HG02852 (cell line): ENCODE data around the gene UBE2F.
"Not testable (repeated sequence)": the region's sequence is repeated elsewhere in the genome, so short reads cannot be mapped to it uniquely, and the experiment has no call there.

Experiments used
- ATAC-seq: cut with Tn5 transposase; IDR thresholded peaks from one replicate; pipeline ENCODE4 v1.9.1; 2021; ENCODE audit warnings: mild to moderate bottlenecking, moderate library complexity; ENCODE audit not compliant: unreplicated experiment

UBE2F gene

DNA sequence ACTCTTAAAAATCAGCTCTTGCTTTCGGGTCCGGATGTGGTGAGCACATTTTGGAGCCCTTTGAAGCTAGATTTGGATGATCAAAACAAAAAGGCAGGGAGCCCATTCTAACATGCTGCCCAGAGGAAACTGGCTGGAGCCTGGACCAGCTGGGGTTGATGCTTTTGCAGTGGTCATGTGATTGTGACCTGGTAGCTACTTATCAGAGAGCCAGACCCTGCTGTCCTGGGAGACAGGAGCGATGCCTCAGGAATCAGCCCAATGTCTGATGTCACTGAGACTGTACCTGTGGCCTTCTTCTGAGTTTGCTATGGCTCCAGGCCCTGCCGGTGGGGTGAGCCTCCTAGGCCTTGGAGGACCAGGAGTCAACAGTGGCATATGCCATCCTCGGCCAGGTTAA lies 75.3 kb downstream of the UBE2F start:
- no peak for ATAC-seq

DNA sequence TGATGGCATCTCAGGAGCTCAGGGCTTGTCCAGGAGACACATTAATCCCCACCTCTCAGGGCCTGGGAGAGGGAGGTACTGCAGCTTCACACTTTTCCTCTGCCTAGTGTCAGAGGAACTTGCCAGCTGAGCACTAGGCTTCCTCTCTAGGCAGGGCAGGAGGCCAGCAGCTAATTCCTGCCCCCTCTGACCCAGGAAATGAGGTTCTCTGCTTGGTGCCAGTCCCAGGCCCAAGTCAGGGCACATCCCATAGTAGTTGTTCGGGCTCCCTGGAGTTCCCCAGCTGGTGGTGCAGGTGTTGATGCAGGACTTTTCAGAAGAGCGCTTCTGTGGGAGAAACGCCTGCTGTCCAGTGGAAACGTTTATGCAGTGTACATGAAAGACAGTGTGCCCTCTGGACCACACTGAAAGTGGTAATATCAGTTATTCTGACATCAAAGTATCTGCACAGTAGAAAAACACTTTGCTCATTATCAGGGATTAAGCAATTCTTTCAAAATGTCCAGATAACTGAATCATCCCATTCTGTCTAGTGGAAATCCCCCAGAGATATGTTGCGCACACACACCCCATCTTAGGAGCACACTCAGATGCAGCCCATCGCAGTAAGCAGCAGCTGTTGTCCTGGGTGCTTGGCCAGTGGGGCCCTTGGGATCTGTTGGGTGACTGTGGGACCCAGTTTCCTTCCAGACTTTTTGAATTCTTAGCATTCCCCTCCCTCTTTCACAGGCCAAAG lies 76.2 kb downstream of the UBE2F start:
- ATAC-seq, result no peak

DNA sequence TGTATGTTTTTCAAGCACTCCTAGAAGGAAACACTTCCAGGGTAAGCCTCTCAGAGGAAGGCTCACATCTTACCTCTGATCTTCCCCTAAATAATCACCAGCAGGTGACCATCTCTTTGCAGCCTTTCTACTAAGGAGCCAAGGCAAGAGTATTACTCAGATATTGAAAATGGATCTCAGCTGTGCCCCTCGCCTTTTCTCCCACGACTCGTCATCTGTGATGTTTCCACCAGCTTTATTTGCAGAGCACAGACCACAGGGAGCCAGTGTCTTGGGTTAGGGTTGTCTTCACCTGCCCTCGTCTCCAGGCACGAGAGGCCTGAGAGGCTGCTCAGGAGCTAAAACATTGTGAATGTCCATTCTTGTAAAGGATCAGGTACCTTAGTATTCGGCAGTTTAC lies 77.0 kb downstream of the UBE2F start:
- no peak for ATAC-seq

DNA sequence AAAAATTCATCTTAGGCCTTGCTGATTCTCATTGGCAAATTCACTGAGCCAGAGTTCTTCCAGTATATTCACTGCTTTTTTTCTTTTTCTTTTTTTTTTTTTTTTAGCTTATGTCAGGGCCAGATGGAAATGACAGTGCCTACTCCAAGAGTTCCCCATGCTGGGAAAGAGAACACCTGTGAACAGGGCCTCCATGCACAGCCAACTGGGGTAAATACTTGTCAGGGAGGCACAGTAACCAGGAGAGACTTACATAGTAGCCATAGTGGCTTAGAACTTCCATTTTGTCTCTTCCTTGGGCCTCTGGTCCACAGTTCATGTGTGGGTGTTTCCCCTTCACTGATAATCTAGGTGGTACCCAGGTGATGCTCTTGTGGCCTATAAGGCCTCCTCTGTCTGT lies 78.8 kb downstream of the UBE2F start:
- no peak for ATAC-seq

DNA sequence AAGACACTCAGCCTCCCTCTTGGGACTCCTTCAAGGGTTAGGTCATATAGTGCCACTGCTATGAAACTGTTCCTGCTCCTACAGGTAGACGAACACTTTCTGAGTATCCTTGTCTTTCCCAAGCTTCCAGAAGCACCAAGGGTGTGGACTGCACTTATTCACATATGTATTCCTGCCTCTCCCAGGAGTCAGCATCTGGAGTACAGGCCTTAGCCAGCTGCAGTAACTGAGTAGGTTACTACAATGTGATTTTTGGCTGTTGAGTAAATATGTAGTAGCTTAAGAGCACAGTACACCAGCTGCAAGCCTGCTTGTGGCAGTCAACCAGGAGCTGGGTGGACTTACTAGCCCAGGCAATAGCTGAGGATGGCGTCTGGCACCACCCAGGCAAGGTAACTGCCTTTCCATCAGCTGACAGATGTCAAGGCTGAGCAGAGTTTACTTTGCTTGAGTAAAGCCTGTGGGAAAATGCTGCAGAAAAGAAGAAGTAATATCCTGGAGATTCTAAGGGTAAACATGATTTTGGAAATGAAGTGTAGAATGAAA lies 80.0 kb downstream of the UBE2F start:
- no peak for ATAC-seq

DNA sequence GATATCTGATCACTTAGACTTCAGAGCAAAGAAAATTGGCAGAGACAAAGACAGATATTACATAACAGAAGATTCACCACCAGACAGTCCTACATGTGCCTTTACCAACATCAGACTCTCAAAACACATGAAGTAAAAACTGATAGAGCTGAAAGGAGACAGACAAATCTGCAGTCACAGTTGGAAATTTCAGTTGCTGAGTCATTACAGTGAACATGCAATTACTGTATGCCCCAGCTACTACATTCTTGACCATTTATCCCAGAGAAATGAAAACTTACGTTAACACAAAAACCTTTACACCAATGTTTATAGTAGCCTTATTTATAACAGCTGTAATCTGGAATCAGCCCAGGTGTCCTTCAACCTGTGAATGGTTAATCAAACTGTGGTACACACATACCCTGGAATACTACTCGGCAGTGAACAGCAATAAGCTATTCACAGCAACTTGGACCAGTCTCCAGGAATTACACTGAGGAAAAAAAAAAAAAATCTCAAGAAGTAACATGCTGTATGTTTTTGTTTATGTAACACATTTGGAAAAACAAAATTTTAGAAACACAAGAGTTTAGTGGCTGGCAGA lies 86.5 kb downstream of the UBE2F start:
- no peak for ATAC-seq

DNA sequence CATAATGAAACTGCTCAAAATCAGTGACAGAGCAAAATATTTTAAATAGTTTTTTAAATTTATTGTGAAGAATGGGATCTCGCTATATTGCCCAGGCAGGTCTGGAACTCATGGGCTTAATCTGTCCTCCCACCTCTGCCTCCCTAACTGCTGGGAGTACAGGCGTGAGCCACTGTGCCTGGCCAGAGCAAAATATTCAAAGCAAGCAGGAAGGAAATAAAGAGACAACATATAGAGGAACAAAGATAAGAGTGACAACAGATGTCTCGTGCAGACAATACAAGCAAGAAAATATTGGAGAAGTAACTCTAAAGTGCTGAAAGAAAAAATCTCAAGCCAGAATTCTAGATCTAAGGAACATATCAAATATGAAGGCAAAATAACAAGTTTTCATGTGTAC lies 89.0 kb downstream of the UBE2F start:
- ATAC-seq, result no peak

DNA sequence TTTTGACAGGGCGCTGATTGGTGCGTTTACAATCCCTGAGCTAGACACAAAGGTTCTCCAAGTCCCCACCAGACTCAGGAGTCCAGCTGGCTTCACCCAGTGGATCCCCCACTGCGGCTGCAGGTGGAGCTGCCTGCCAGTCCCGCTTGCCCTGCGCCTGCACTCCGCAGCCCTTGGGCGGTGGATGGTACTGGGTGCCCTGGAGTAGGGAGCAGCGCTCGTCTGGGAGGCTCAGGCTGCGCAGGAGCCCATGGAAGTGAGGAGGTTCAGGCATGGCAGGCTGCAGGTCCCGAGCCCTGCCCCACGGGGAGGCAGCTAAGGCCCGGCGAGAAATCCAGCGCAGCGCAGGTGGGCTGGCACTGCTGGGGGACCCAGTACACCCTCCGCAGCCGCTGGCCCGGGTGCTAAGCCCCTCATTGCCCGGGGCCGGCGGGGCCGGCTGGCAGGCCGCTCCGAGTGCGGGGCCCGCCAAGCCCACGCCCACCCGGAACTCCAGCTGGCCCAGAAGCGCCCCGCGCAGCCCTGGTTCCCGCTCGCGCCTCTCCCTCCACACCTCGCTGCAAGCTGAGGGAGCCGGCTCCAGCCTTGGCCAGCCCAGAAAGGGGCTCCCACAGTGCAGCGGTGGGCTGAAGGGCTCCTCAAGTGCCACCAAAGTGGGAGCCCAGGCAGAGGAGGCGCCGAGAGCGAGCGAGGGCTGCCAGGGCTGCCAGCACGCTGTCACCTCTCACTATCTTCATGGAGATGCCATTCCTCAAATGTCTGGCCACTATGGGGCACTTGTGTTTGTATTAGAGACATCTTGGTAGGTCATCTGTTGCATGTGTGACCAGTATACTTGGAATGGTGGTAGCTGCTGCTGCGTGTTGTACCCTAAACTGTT lies 91.1 kb downstream of the UBE2F start:
- ATAC-seq, result not testable (repeated sequence)

DNA sequence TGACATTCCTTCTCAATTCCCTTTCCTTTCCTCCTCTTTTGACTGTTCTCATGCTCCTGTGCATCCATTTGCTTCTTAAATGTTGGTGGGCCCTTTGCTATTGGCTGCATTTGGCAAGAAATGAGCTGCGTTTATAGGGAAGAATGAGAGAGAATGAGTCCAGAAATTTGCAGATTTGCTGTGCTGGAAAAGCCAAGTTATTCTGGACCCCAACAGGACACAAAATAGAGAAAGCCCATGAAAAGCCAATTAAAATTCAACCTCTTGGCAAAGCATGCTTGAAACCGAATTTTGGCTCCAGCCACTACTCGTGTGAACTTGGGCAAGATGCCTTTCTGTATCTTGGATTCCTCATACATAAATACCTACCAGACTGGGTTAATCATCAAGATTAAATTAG lies 92.7 kb downstream of the UBE2F start:
- ATAC-seq, result no peak

DNA sequence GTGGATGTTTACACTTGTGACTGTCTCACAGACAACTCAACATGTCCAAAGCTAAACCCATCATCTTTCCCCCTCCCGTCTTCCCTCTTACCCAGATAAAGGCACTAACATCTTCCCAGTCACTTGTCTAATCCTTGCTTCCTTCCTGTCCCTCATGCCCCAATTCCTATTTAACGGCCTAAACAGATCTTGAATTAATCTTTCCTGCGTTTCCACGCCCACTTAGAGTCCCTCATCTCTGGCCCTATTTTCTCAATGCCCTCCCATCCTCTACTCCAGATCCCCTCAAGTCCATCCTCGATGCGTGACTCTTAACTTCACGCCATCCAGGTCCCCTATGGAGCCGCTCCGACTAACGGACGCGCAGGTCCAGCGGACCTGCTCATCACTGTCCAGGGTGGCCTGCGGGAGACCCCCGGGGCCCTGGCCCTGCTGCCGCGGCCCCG lies 93.3 kb downstream of the UBE2F start:
- no peak for ATAC-seq

DNA sequence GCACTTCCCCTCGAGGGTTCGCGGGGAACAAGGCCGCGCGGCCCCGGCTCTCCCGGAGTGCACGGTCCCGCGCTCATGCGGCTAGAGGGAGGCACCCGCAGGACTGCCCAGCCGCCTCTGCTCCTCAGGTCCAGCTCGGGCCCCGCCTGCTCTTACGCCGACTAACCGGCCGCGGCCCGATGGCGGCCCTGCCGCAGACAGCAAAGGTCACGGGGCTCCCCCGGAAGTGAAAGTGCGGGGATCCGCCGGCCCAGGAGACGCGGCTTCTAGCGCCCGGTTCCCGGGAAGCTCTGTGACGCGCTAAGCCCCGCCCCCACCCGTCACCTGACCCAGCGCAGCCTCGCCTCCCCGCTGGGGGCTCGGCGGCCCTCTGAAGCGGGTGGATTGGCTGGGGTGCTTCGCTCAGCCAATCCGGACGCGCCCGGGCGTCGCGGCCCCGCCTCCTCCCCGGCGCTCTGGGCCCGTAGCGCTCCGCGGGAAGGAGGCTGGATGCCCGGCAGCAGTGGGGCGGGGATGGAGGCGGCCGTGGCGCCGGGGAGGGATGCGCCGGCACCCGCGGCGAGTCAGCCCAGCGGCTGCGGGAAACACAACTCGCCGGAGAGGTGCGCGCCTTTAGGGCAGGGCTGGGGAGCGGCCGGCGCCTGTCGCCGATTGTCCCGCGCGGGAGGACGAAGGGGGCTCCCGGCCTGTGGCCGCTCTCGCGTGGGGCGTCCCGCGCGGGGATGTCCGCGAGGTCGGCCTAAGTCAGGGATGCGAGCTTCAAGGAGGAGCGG lies 93.9 kb downstream of the UBE2F start, which contains the start of gene SCLY:
TSS of gene SCLY (plus strand) at position 460 of the 773 bp plus-strand sequence. CDS start at position 514, 54 bp downstream.
- peak; percentile 94 for ATAC-seq

DNA sequence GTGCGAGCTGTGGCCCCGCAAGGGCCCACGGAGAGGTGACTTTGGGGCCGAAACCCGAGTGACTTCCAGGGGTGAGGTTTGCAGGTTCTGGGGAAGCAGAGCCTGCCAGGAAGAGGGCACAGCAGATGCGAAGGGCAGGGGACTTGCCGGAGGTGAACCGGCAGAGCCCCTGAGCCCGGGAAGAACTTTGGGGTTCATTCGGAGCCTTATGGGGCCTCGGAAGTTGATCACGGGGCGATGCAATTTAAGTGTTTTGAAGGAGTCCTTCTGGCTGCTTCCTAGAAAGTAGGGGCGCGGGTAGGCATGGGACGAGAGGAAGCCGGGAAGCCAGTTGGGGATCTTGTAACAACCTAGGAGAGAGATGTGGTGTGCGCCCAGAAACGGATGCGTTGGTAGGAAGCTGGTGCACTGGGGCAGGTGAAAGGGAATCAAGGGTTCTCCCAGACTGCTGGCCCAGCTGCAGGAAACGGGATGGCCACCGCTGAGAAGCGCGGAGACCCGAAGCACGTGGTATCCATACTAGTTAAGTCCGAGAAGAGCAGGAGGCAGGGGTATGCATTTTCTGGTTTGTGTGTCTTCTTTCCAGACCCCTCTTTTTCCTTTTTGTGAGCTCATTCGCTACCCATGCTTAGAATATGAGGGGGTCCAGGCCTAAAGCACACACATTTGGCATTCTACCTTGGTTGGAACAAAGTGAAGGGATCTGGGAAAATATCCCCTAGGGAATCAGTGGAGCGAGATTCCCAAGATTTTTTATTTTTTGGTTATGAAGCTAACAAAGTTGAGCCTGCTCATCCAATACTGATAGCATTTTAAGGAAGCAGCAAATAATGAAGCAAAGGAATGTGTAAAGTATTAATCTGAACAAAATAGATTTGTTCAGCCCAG lies 94.7 kb downstream of the UBE2F start:
- ATAC-seq, result peak; percentile 19

DNA sequence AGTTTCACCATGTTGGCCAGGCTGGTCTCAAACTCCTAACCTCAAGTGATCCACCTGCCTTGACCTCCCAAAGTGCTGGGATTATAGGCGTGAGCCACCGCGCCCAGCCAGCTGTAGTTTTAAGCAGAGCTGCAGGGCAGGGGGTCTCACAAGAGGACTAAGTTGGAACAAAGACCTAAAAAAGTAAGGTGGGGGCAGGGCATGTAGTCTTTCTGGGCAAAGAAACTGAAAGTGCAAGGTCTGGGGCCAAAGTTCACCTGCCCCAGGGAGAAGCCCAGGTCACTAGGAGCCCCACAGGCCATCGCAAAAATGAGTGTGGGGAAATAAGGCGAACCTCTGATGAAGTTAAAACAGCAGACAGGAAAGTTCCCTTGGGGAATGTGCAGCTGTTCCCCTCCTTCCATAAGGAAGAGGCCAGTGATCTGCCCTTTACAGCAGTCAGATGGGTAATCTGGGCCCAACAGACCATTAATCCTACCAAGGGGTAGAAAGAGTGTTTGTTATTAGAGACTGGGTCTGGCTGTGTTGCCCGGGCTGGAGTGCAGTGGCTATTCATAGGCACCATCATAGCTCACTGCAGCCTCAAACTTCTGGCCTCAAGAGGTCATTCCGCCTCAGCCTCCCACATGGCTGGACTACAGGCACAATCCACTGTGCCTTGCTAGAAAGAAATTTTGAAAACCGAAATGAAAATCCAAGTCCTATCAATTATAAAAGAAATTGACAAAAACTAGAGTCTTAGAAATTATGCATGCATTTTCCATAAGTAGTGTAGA lies 96.8 kb downstream of the UBE2F start:
- no peak for ATAC-seq

DNA sequence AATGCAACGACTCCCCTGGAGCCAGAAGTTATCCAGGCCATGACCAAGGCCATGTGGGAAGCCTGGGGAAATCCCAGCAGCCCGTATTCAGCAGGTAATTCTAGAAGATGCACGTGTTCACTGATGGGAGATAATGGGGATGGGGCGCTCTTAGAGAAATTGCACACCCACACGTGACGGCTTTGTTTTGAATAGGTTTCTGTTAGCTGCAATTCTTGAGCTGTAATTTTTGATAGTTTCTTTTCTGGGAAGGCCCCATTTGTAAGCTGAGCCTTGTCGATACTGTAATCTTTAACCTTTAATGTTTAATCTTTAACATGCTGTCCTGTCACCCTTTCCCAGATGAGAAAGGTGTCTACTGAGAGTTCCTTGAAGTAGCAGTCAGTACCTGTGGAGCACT lies 97.6 kb downstream of the UBE2F start:
- no peak for ATAC-seq

DNA sequence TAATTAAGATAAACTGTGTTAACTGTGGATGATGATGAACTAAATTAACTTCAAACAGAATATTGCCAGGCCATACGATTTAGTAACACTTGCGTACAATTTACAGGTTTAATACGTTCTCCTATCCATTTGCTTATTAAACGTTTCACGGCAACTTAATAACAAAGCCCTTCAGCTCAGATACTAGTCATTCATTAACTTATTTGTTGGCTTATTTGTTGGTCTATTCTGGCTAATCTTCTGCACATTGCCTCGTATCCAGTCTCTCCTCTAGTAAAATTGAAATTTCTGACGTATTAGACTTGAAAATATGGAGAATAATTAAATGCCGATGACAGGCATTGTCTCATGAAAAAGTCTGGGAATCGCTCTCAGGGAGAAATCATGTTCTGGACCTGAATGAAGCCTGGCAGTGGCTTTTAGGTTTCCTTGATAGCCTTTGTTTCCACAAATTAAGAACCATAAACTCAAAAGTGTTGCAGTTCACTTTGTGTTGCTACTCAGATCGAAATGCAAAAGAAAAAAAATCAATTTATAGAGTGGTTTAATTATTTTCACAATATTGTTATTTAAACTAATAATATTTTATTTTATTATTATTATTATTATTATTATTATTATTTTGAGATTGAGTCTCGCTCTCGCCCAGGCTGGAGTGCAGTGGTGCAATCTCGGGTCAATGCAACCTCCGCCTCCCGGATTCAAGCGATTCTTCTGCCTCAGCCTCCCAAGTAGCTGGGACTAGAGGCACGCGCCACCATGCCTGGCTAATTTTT lies 98.4 kb downstream of the UBE2F start:
- no peak for ATAC-seq

DNA sequence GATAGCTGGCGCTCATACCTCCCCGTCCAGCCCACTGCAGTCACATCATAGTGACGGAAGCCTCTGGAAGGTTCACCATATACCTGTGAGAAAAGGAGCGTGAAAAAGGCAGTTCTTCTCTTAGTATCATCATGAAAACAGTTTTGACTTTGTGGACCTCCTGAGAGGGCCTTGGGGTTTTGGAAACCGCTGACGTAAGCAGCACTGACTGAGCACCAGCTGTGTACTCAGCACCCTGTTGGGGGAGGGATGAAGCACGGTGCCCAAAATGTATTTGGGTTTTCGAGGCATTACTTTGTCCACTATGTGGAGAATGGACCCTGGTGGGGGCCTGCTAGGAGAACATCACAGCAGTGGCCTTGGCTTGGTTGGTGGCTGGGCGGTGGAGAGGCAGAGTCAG lies 99.4 kb downstream of the UBE2F start:
- no peak for ATAC-seq

DNA sequence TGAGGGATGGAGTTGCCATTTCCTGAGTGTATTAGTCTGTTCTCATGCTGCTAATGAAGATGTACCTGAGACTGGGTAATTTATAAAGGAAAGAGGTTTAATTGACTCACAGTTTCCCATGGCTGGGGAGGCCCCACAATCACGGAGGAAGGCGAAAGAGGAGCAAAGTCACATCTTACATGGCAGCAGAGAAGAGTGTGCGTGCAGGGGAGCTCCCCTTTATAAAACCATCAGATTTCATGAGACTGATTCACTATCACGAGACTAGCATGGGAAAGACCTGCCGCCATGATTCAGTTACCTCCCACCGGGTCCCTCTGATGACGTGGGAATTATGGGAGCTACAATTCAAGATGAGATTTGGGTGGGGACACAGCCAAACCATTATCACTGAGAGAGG lies 99.9 kb downstream of the UBE2F start:
- ATAC-seq, result not testable (repeated sequence)

DNA sequence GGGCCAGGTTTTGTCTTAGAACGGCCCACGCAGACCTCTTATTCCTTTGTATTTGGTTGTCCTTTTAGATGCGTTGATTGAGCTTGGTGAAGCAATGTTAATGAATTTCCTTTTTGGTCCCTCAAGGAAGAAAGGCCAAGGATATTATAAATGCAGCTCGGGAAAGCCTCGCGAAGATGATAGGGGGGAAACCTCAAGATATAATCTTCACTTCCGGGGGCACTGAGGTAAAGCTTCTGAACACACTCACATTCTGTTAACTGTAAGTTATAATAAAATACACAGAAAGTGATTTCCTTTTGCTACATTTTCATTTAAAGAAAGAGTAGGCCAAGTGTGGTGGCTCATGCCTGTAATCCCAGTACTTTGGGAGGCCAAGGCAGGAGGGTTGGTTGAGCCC lies 101.1 kb downstream of the UBE2F start:
- no peak for ATAC-seq
